K562 (cell line): ENCODE results near the gene DTNBP1.

Source experiments
- ATF1 ChIP-seq, 2 experiments: fragments of 450-650 bp in 1 of 2; IDR thresholded peaks; 2 replicates each; pipeline ENCODE4 v1.6.1; 2016; ENCODE audit warnings: missing compliant biosample characterization in 1 of 2, missing genetic modification characterization in 1 of 2
- EP300 ChIP-seq: IDR thresholded peaks from 2 replicates; pipeline ENCODE4 v1.6.1; 2012; ENCODE audit warnings: low read length, improper control_type of control experiment
- SMAD4 ChIP-seq: fragments of 250-450 bp; sonication (Bioruptor Pico); conservative IDR thresholded peaks from 2 replicates; pipeline ENCODE4 v1.8.0; 2021; ENCODE audit warnings: inconsistent platforms, mild to moderate bottlenecking, moderate library complexity
- TAF1 ChIP-seq: IDR thresholded peaks from 2 replicates; pipeline ENCODE4 v1.6.1; 2011; ENCODE audit warnings: mild to moderate bottlenecking, low read length, moderate library complexity; ENCODE audit not compliant: insufficient read depth, control insufficient read depth, severe bottlenecking; ENCODE audit errors: extremely low read depth
- TEAD4 ChIP-seq, 2 experiments: sonication (generic) in 1 of 2; formaldehyde crosslinking in 1 of 2; IDR thresholded peaks; 2 replicates each; pipeline versions ENCODE4 v1.6.1 to v1.8.0; 2012 to 2022; ENCODE audit warnings: borderline replicate concordance in 1 of 2, inconsistent platforms in 1 of 2, low read length in 1 of 2, mild to moderate bottlenecking in 1 of 2, missing genetic modification reagents in 1 of 2

GRCh38 chr6:15698471-15698870, 35.6 kb upstream of the DTNBP1 start:
- TF ChIP-seq SMAD4 (CRISPR knock-in tag) (peak; percentile 41; the same call in 1 of the 2 replicates), TEAD4 (IDR thresholded peaks at IDR 0.05; ENCODE audit: low read length) (peak; percentile 91), TEAD4 (CRISPR knock-in tag; IDR thresholded peaks at IDR 0.05; ENCODE audit: borderline replicate concordance) (no peak), ATF1 (CRISPR knock-in tag; IDR thresholded peaks at IDR 0.05) (no peak), ATF1 (tag; IDR thresholded peaks at IDR 0.05) (no peak), TAF1 (no peak), EP300 (peak; percentile 91; the same call in 1 of the 2 replicates)
